PC-9 (cell line): ENCODE results near the gene DDAH1. TPM values are rescaled to one million over a fixed set of nuclear protein-coding genes. Genes with fewer than 3 reads are reported as not detected.

ENCODE experiments used
- BruUV-seq: library from RNA; stranded (reverse); fragments of 400-500 nt; replicated peaks from 2 replicates; lab custom pipeline; 2021; lab: Mats Ljungman, UMichigan
- CTCF ChIA-PET: fragments of 300-600 bp; sonication (Branson Sonifier 250); formaldehyde crosslinking; loops from one replicate; lab custom pipeline; 2022; ENCODE audit warnings: antibody characterized with exemption; lab: Charles Lee
- POLR2A ChIA-PET: fragments of 300-600 bp; sonication (Branson Sonifier 250); formaldehyde crosslinking; loops from one replicate; lab custom pipeline; 2022; ENCODE audit warnings: antibody characterized with exemption; ENCODE audit not compliant: unreplicated experiment; lab: Charles Lee
- DNase-seq, 2 experiments: peaks; one replicate each; pipeline versions ENCODE4 v3.0.0 to v3.0.0-alpha.2; 2015 to 2022; ENCODE audit warnings: mixed read lengths in 1 of 2
- H2AFZ ChIP-seq: fragments of 200-600 bp; sonication (generic); 2 replicates; pipeline ENCODE4 v1.8.1; 2017; ENCODE audit warnings: antibody characterized with exemption
- H3F3A ChIP-seq: fragments of 200-600 bp; sonication (generic); 2 replicates; pipeline ENCODE4 v1.8.1; 2017; ENCODE audit warnings: antibody characterized with exemption, mild to moderate bottlenecking, low read depth; ENCODE audit not compliant: insufficient read depth
- H3K27ac ChIP-seq: fragments of 200-600 bp; sonication (generic); 2 replicates; pipeline ENCODE4 v1.6.1; 2016; ENCODE audit warnings: mixed run types
- H3K27me3 ChIP-seq: fragments of 200-600 bp; sonication (generic); 2 replicates; pipeline ENCODE4 v1.6.1; 2016; ENCODE audit warnings: low read depth, mixed run types; ENCODE audit not compliant: insufficient read depth
- H3K36me3 ChIP-seq: fragments of 200-600 bp; sonication (generic); 2 replicates; pipeline ENCODE4 v1.6.1; 2016; ENCODE audit warnings: low read depth, mixed run types
- H3K4me1 ChIP-seq: fragments of 200-600 bp; sonication (generic); replicated peaks from 2 replicates; pipeline ENCODE4 v1.6.1; 2016; ENCODE audit warnings: mixed run types; ENCODE audit not compliant: insufficient read depth
- H3K4me2 ChIP-seq: fragments of 200-600 bp; sonication (generic); 2 replicates; pipeline ENCODE4 v1.6.1; 2017; ENCODE audit warnings: mixed run types
- H3K4me3 ChIP-seq: fragments of 200-600 bp; sonication (generic); 2 replicates; pipeline ENCODE4 v1.6.1; 2016; ENCODE audit warnings: mixed run types
- H3K79me2 ChIP-seq: fragments of 200-600 bp; sonication (generic); 2 replicates; pipeline ENCODE4 v1.6.1; 2017; ENCODE audit warnings: low read depth, mixed run types
- H3K9me2 ChIP-seq: fragments of 200-600 bp; sonication (generic); 2 replicates; pipeline ENCODE4 v1.8.1; 2017; ENCODE audit warnings: mild to moderate bottlenecking; ENCODE audit not compliant: insufficient read depth
- H3K9me3 ChIP-seq: fragments of 200-600 bp; sonication (generic); 2 replicates; pipeline ENCODE4 v1.8.1; 2016; ENCODE audit warnings: low read depth; ENCODE audit not compliant: insufficient read depth
- H4K20me1 ChIP-seq: fragments of 200-600 bp; sonication (generic); 2 replicates; pipeline ENCODE4 v1.8.1; 2017; ENCODE audit not compliant: insufficient read depth
- CTCF ChIP-seq: fragments of 200-600 bp; sonication (generic); conservative IDR thresholded peaks from 2 replicates; pipeline ENCODE4 v1.6.1; 2017; ENCODE audit warnings: mixed run types, antibody characterized with exemption, mild to moderate bottlenecking, moderate library complexity
- EZH2 ChIP-seq: fragments of 200-600 bp; sonication (generic); IDR thresholded peaks from 2 replicates; pipeline ENCODE4 v1.8.0; 2017; ENCODE audit warnings: antibody characterized with exemption, low read depth
- intact Hi-C: fragments of 100-400 bp; cut with micrococcal nuclease; formaldehyde crosslinking; loops from one replicate; pipeline ENCODE4 v1.10.0; 2022; ENCODE audit not compliant: unreplicated experiment
- total RNA-seq: library from RNA; stranded (reverse); gene quantifications from 2 replicates; pipeline ENCODE4 v1.2.3, GENCODE V29; 2021

DDAH1 gene
- total RNA-seq, 1 experiment from 2014 or later: 31.9 TPM

GRCh38 chr1:85397490-85398032 is 67.4 kb downstream of the DDAH1 start:
- Histone ChIP-seq H3K9me2 (no peaks in the 10 kb centered on the region), H3K4me1 (no peaks in the 10 kb centered on the region), H4K20me1 (no peaks in the 10 kb centered on the region), H3K27ac (no peak overlapping the region), H2AFZ (no peak overlapping the region), H3K9me3 (no peaks in the 10 kb centered on the region), H3K79me2 (no peaks in the 10 kb centered on the region), H3K27me3 (no peaks in the 10 kb centered on the region), H3K4me3 (no peak overlapping the region), H3K4me2 (no peak overlapping the region), H3K36me3 (no peaks in the 10 kb centered on the region), H3F3A (no peaks in the 10 kb centered on the region)
- POLR2A ChIA-PET: interaction anchor here (0.5 kb wide), 1 partner anchor 174 kb away, joined by 5 read pairs; no protein-coding TSS in a partner anchor
- intact Hi-C loops: no loop called here
- CTCF ChIA-PET: no interaction called here
- BruUV-seq: no TSS peak
- no peak for TF ChIP-seq EZH2
- no peak for TF ChIP-seq CTCF
- DNase-seq: no peak

GRCh38 chr1:85396194-85396593 is 68.8 kb downstream of the DDAH1 start:
- Histone ChIP-seq H3K9me3 (no peaks in the 10 kb centered on the region), H3K4me1 (no peaks in the 10 kb centered on the region), H3K79me2 (no peaks in the 10 kb centered on the region), H3K27me3 (no peaks in the 10 kb centered on the region), H2AFZ (no peak overlapping the region), H3F3A (no peaks in the 10 kb centered on the region), H4K20me1 (no peaks in the 10 kb centered on the region), H3K27ac (no peak overlapping the region), H3K9me2 (no peaks in the 10 kb centered on the region), H3K4me3 (no peak overlapping the region), H3K36me3 (no peaks in the 10 kb centered on the region), H3K4me2 (no peak overlapping the region)
- ChIA-PET POLR2A (interaction anchor here (0.6 kb wide), 1 partner anchor 40 kb away, joined by 3 read pairs; no protein-coding TSS in a partner anchor), CTCF (no interaction called here)
- TF ChIP-seq EZH2 (no peak), CTCF (no peak)
- BruUV-seq: no TSS peak
- intact Hi-C loops: no loop called here
- DNase-seq: no peak

GRCh38 chr1:85394130-85394529 is 70.8 kb downstream of the DDAH1 start:
- TF ChIP-seq CTCF (no peak), EZH2 (no peak)
- H3K27me3 ChIP-seq: no peaks in the 10 kb centered on the region
- no peak for DNase-seq
- no peaks in the 10 kb centered on the region for H3K36me3 ChIP-seq
- ChIA-PET CTCF (no interaction called here), POLR2A (interaction anchor here (0.6 kb wide), 1 partner anchor 1282 kb away, joined by 4 read pairs; no protein-coding TSS in a partner anchor)
- no peak overlapping the region for H2AFZ ChIP-seq
- no peak overlapping the region for H3K27ac ChIP-seq
- no peak overlapping the region for H3K4me2 ChIP-seq
- no peaks in the 10 kb centered on the region for H4K20me1 ChIP-seq
- H3F3A ChIP-seq: no peaks in the 10 kb centered on the region
- no peaks in the 10 kb centered on the region; the same call in 1 of the 2 replicates for H3K9me2 ChIP-seq
- intact Hi-C loops: no loop called here
- H3K4me3 ChIP-seq: no peak overlapping the region
- no peaks in the 10 kb centered on the region for H3K4me1 ChIP-seq
- H3K79me2 ChIP-seq: no peaks in the 10 kb centered on the region; the same call in 1 of the 2 replicates
- no TSS peak for BruUV-seq
- H3K9me3 ChIP-seq: no peaks in the 10 kb centered on the region
